HL-60 (cell line): Measurements from ENCODE around the gene ALPL.

ENCODE experiments used
- DNase-seq, 2 experiments: peaks; one replicate each; pipeline ENCODE4 v3.0.0-alpha.2; 2010 to 2020; ENCODE audit warnings: low read depth in 1 of 2, low spot score in 1 of 2
- H3K27ac ChIP-seq: fragments of 250-450 bp; sonication (Bioruptor Pico); replicated peaks from 2 replicates; pipeline ENCODE4 v1.5.1; 2020; ENCODE audit warnings: mild to moderate bottlenecking, moderate library complexity
- H3K27me3 ChIP-seq: fragments of 250-450 bp; sonication (Bioruptor Pico); 2 replicates; pipeline ENCODE4 v1.5.1; 2021; ENCODE audit warnings: mild to moderate bottlenecking, moderate library complexity; ENCODE audit not compliant: insufficient read depth, poor library complexity, severe bottlenecking
- H3K4me3 ChIP-seq: replicated peaks from 2 replicates; pipeline ENCODE4 v1.5.1; 2011; ENCODE audit warnings: mild to moderate bottlenecking, control low read depth, low read length; ENCODE audit not compliant: insufficient read depth
- GABPA ChIP-seq: IDR thresholded peaks from 2 replicates; pipeline ENCODE4 v1.6.1; 2012; ENCODE audit warnings: low read depth
- POLR2AphosphoS5 ChIP-seq: IDR thresholded peaks from 2 replicates; pipeline ENCODE4 v1.6.1; 2012; ENCODE audit warnings: low read depth
- SPI1 ChIP-seq: IDR thresholded peaks from 2 replicates; pipeline ENCODE4 v1.6.1; 2012; ENCODE audit warnings: low read depth, mild to moderate bottlenecking, borderline replicate concordance
- TF ChIP-seq, protein P1 (sequence below): IDR thresholded peaks from 2 replicates; pipeline ENCODE4 v1.6.1; 2012; ENCODE audit warnings: low read depth; ENCODE audit not compliant: insufficient replicate concordance
- TF ChIP-seq, protein P2 (sequence below): IDR thresholded peaks from one replicate; pipeline ENCODE4 v1.5.1; 2011; ENCODE audit warnings: low read length, control low read depth, inconsistent platforms; ENCODE audit not compliant: insufficient read depth

The ALPL gene

DNA sequence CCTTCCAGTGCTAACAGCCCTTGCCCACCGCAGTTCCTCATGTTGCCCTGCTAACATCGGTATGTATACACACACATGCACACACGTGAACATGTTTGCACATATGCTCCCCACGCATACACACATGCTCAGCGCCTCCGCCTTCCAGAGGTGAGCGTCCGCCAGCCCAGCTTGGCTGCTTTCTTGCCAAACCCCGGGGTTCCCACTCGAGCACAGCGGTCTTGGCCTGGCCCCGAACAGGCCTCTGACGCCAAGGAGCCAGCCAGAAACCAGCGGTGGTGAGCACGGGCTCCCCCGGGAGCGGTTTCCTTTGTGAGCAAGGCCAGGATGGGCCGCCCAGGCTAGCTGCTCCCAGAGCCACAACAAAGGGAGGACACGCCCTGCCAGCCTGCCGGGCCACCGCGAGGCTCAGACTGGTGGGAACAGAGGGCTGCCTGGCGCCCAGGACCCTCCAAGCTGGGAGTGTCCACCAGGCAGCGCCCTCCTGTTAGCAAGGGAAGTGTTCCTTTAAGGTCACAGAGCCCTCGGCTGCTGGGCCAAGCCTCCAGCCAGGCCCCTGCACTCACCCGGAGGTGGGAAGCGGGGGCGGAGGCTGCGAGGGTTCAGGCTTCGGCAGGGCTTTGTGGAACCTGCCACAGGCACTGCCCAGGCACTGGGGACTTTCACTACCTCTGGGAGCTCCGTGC lies 65.4 kb downstream of the ALPL start:
- H3K27ac ChIP-seq = no peak overlapping the region
- no peak overlapping the region for H3K4me3 ChIP-seq
- TF ChIP-seq, protein P1, sequence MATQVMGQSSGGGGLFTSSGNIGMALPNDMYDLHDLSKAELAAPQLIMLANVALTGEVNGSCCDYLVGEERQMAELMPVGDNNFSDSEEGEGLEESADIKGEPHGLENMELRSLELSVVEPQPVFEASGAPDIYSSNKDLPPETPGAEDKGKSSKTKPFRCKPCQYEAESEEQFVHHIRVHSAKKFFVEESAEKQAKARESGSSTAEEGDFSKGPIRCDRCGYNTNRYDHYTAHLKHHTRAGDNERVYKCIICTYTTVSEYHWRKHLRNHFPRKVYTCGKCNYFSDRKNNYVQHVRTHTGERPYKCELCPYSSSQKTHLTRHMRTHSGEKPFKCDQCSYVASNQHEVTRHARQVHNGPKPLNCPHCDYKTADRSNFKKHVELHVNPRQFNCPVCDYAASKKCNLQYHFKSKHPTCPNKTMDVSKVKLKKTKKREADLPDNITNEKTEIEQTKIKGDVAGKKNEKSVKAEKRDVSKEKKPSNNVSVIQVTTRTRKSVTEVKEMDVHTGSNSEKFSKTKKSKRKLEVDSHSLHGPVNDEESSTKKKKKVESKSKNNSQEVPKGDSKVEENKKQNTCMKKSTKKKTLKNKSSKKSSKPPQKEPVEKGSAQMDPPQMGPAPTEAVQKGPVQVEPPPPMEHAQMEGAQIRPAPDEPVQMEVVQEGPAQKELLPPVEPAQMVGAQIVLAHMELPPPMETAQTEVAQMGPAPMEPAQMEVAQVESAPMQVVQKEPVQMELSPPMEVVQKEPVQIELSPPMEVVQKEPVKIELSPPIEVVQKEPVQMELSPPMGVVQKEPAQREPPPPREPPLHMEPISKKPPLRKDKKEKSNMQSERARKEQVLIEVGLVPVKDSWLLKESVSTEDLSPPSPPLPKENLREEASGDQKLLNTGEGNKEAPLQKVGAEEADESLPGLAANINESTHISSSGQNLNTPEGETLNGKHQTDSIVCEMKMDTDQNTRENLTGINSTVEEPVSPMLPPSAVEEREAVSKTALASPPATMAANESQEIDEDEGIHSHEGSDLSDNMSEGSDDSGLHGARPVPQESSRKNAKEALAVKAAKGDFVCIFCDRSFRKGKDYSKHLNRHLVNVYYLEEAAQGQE = no peak
- TF ChIP-seq POLR2AphosphoS5 (no peak), SPI1 (no peak), GABPA (no peak)
- TF ChIP-seq, protein P2, sequence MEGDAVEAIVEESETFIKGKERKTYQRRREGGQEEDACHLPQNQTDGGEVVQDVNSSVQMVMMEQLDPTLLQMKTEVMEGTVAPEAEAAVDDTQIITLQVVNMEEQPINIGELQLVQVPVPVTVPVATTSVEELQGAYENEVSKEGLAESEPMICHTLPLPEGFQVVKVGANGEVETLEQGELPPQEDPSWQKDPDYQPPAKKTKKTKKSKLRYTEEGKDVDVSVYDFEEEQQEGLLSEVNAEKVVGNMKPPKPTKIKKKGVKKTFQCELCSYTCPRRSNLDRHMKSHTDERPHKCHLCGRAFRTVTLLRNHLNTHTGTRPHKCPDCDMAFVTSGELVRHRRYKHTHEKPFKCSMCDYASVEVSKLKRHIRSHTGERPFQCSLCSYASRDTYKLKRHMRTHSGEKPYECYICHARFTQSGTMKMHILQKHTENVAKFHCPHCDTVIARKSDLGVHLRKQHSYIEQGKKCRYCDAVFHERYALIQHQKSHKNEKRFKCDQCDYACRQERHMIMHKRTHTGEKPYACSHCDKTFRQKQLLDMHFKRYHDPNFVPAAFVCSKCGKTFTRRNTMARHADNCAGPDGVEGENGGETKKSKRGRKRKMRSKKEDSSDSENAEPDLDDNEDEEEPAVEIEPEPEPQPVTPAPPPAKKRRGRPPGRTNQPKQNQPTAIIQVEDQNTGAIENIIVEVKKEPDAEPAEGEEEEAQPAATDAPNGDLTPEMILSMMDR = no peak
- H3K27me3 ChIP-seq = peaks cover 18% of the 10 kb centered on the region
- DNase-seq = no peak

DNA sequence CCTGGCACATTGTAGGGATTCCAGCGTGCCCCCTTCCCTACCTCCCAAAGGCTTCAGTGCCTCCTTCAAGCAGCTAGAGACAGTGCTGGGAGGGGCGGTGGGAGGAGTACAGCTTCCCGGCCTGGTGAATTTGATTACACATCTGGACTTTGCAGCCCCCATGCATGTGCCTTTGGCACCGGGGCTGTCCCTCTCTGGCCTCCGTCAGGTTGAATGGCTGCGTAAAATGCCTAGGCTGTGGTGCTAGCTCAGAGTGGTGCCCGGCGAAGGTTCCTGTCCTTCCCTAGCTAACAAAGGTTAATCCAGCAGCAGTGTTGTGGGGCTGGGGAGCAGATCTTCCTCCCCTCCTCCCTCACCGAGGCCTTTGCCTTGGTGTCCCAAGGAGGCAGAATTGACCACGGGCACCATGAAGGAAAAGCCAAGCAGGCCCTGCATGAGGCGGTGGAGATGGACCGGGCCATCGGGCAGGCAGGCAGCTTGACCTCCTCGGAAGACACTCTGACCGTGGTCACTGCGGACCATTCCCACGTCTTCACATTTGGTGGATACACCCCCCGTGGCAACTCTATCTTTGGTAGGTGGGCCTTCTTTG lies 66.2 kb downstream of the ALPL start:
- TF ChIP-seq POLR2AphosphoS5 (no peak), GABPA (no peak), SPI1 (no peak)
- TF ChIP-seq, protein P2 = no peak
- TF ChIP-seq, protein P1 = no peak
- Histone ChIP-seq H3K4me3 (no peak overlapping the region), H3K27me3 (peaks cover 18% of the 10 kb centered on the region), H3K27ac (no peak overlapping the region)
- no peak for DNase-seq

DNA sequence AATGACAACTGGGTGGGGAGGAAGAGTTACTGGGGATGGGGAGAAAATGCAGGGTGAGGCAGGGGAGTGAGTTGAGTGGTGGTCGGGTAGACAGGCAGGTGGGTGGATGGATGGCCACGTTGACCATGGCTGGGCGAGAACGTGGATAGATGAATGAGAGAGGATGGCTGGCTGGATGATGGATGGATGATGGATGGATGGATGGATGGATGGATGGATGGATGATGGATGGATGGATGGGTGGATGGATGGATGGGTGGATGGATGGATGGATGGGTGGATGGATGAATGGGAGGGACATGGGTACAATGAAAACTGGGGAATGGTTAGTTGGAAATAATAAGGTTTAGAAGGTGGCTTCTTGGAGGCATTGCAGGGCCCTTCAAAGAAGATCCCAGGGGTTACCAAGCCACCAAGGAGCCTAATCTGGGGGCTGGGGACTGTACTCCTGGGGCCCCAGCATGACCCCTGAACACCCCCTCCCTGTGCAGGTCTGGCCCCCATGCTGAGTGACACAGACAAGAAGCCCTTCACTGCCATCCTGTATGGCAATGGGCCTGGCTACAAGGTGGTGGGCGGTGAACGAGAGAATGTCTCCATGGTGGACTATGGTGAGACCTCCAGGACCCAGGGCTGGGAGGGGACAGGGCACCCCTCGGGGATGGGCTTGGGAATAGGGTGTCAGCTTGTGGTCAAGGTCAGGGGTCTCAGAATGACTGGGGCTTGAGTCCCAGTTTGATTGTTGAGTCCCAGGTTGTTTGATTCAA lies 67.0 kb downstream of the ALPL start:
- TF ChIP-seq SPI1 (no peak), GABPA (no peak), POLR2AphosphoS5 (no peak)
- TF ChIP-seq, protein P2 = no peak
- TF ChIP-seq, protein P1 = no peak
- no peak overlapping the region for H3K4me3 ChIP-seq
- no peak for DNase-seq
- no peak overlapping the region for H3K27ac ChIP-seq
- peaks cover 18% of the 10 kb centered on the region for H3K27me3 ChIP-seq
